GM21717 (cell line): ENCODE data around the gene ZDHHC14.
"Not testable (repeated sequence)": the region's sequence is repeated elsewhere in the genome, so short reads cannot be mapped to it uniquely, and the experiment has no call there.

Source experiments
- ATAC-seq: cut with Tn5 transposase; IDR thresholded peaks from one replicate; pipeline ENCODE4 v1.9.1; 2021; ENCODE audit warnings: mild to moderate bottlenecking, moderate library complexity; ENCODE audit not compliant: unreplicated experiment

The ZDHHC14 gene

GRCh38 chr6:157380779-157381561 lies at the start of gene ZDHHC14:
Gene ZDHHC14, plus strand, starts transcription at chr6:157381190.
- ATAC-seq, result peak; percentile 84

- ATAC-seq, result no peak
Observed at GRCh38 chr6:157332813-157333212, 48.2 kb upstream of the ZDHHC14 start.

GRCh38 chr6:157333537-157333936 lies 47.5 kb upstream of the ZDHHC14 start:
- no peak for ATAC-seq

- ATAC-seq, result no peak
Observed at GRCh38 chr6:157333956-157334355, 47.0 kb upstream of the ZDHHC14 start.

GRCh38 chr6:157335829-157336228 lies 45.2 kb upstream of the ZDHHC14 start:
- no peak for ATAC-seq

GRCh38 chr6:157337276-157337675 lies 43.7 kb upstream of the ZDHHC14 start:
- not testable (repeated sequence) for ATAC-seq

- no peak for ATAC-seq
Observed at GRCh38 chr6:157337751-157338150, 43.2 kb upstream of the ZDHHC14 start.

- no peak for ATAC-seq
Observed at GRCh38 chr6:157339432-157339831, 41.6 kb upstream of the ZDHHC14 start.

GRCh38 chr6:157343732-157344131 lies 37.3 kb upstream of the ZDHHC14 start:
- ATAC-seq, result no peak

- no peak for ATAC-seq
Observed at GRCh38 chr6:157346373-157346772, 34.6 kb upstream of the ZDHHC14 start.

- ATAC-seq, result no peak
Observed at GRCh38 chr6:157358287-157358686, 22.7 kb upstream of the ZDHHC14 start.

GRCh38 chr6:157361886-157362285 lies 19.1 kb upstream of the ZDHHC14 start:
- no peak for ATAC-seq

- no peak for ATAC-seq
Observed at GRCh38 chr6:157364705-157365104, 16.3 kb upstream of the ZDHHC14 start.

- no peak for ATAC-seq
Observed at GRCh38 chr6:157366648-157367047, 14.3 kb upstream of the ZDHHC14 start.

- no peak for ATAC-seq
Observed at GRCh38 chr6:157368359-157369049, 12.5 kb upstream of the ZDHHC14 start.

GRCh38 chr6:157370755-157371154 lies 10.2 kb upstream of the ZDHHC14 start:
- no peak for ATAC-seq

GRCh38 chr6:157372501-157373280 lies 8.3 kb upstream of the ZDHHC14 start:
- no peak for ATAC-seq

- ATAC-seq, result no peak
Observed at GRCh38 chr6:157374889-157375443, 6.0 kb upstream of the ZDHHC14 start.

- ATAC-seq, result no peak
Observed at GRCh38 chr6:157376241-157376640, 4.7 kb upstream of the ZDHHC14 start.

GRCh38 chr6:157376706-157377230 lies 4.2 kb upstream of the ZDHHC14 start:
- no peak for ATAC-seq
